IMR-90 (cell line): ENCODE measurements around the gene TEX28. TPM values are rescaled to one million over a fixed set of nuclear protein-coding genes. Genes with fewer than 3 reads are reported as not detected.
A peak's percentile ranks its signal among the peaks of the same experiment; 100 is the strongest.

ENCODE experiments used
- ATAC-seq: fragments of 200-7000 bp; cut with Tn5 transposase; 2 replicates; pipeline ENCODE4 v1.9.1; 2020; ENCODE audit warnings: low read depth, mild to moderate bottlenecking, moderate library complexity
- BruUV-seq: library from RNA; stranded (reverse); fragments of 400-500 nt; replicated peaks from 2 replicates; lab custom pipeline; 2021; lab: Mats Ljungman, UMichigan
- CTCF ChIA-PET: fragments of 300-600 bp; formaldehyde crosslinking; extraction: SDS; loops from one replicate; lab custom pipeline; 2021; ENCODE audit warnings: antibody characterized with exemption; lab: Yijun Ruan, JAX
- POLR2A ChIA-PET: fragments of 300-600 bp; sonication (Branson Sonifier 250); formaldehyde crosslinking; loops from one replicate; lab custom pipeline; 2022; ENCODE audit warnings: antibody characterized with exemption; ENCODE audit not compliant: unreplicated experiment; lab: Charles Lee
- DNase-seq: peaks from one replicate; pipeline ENCODE4 v3.0.0; 2013
- H2AFZ ChIP-seq: replicated peaks from 2 replicates; pipeline ENCODE3; 2013; ENCODE audit warnings: low read length, mild to moderate bottlenecking; ENCODE audit not compliant: poor library complexity
- H2AK5ac ChIP-seq: 2 replicates; pipeline ENCODE4 v1.6.1; 2013; ENCODE audit warnings: low read depth, low read length, inconsistent platforms
- H2AK9ac ChIP-seq: replicated peaks from 2 replicates; pipeline ENCODE3; 2013; ENCODE audit warnings: mild to moderate bottlenecking, low read depth, low read length, moderate library complexity; ENCODE audit not compliant: poor library complexity
- H2BK120ac ChIP-seq: 2 replicates; pipeline ENCODE4 v1.6.1; 2013; ENCODE audit warnings: low read depth, low read length, inconsistent platforms
- H2BK15ac ChIP-seq: 3 replicates; pipeline ENCODE4 v1.6.1; 2013; ENCODE audit warnings: low read depth, low read length, inconsistent platforms
- H2BK20ac ChIP-seq: 2 replicates; pipeline ENCODE4 v1.6.1; 2013; ENCODE audit warnings: low read depth, mild to moderate bottlenecking, inconsistent platforms, low read length, moderate library complexity
- H2BK5ac ChIP-seq: 2 replicates; pipeline ENCODE4 v1.6.1; 2013; ENCODE audit warnings: mild to moderate bottlenecking, low read depth, low read length, inconsistent platforms; ENCODE audit not compliant: poor library complexity, severe bottlenecking
- H3K14ac ChIP-seq: replicated peaks from 2 replicates; pipeline ENCODE4 v1.6.1; 2013; ENCODE audit warnings: low read depth, low read length, inconsistent platforms
- H3K18ac ChIP-seq: 2 replicates; pipeline ENCODE4 v1.6.1; 2013; ENCODE audit warnings: low read depth, low read length, control low read depth
- H3K23ac ChIP-seq: 2 replicates; pipeline ENCODE4 v1.6.1; 2013; ENCODE audit warnings: low read depth, low read length, inconsistent platforms
- H3K27ac ChIP-seq: 2 replicates; pipeline ENCODE4 v1.5.1; 2013; ENCODE audit warnings: mild to moderate bottlenecking, control low read depth, low read length; ENCODE audit not compliant: insufficient read depth
- H3K27me3 ChIP-seq: 2 replicates; pipeline ENCODE4 v1.6.1; 2013; ENCODE audit warnings: low read length; ENCODE audit not compliant: control insufficient read depth, insufficient read depth
- H3K36me3 ChIP-seq: 2 replicates; pipeline ENCODE4 v1.6.1; 2013; ENCODE audit warnings: low read length, mixed read lengths; ENCODE audit not compliant: control insufficient read depth, insufficient read depth
- H3K4ac ChIP-seq: 2 replicates; pipeline ENCODE4 v1.6.1; 2013; ENCODE audit warnings: low read depth, low read length, inconsistent platforms
- H3K4me1 ChIP-seq: 2 replicates; pipeline ENCODE4 v1.6.1; 2013; ENCODE audit warnings: low read length, mixed read lengths; ENCODE audit not compliant: control insufficient read depth, insufficient read depth
- H3K4me2 ChIP-seq: 2 replicates; pipeline ENCODE4 v1.6.1; 2013; ENCODE audit warnings: low read depth, mild to moderate bottlenecking, control low read depth, low read length, moderate library complexity
- H3K4me3 ChIP-seq: 2 replicates; pipeline ENCODE4 v1.5.1; 2013; ENCODE audit warnings: low read depth, mild to moderate bottlenecking, control low read depth, low read length, moderate library complexity; ENCODE audit not compliant: insufficient read depth
- H3K56ac ChIP-seq: 2 replicates; pipeline ENCODE4 v1.6.1; 2013; ENCODE audit warnings: low read length, inconsistent platforms; ENCODE audit not compliant: insufficient read depth; ENCODE audit errors: extremely low read depth
- H3K79me1 ChIP-seq, 2 experiments: 2 replicates each; pipeline ENCODE4 v1.6.1; 2013; ENCODE audit warnings: low read length in 2 of 2, inconsistent platforms in 1 of 2, low read depth in 1 of 2
- H3K9ac ChIP-seq: 2 replicates; pipeline ENCODE4 v1.6.1; 2013; ENCODE audit warnings: low read depth, low read length, control low read depth
- H3K9me1 ChIP-seq: 2 replicates; pipeline ENCODE4 v1.6.1; 2013; ENCODE audit warnings: low read length, inconsistent platforms; ENCODE audit not compliant: insufficient read depth
- H3K9me3 ChIP-seq: 2 replicates; pipeline ENCODE4 v1.6.1; 2013; ENCODE audit warnings: low read length; ENCODE audit not compliant: control insufficient read depth, insufficient read depth
- H4K20me1 ChIP-seq: 2 replicates; pipeline ENCODE4 v1.6.1; 2013; ENCODE audit warnings: low read length, inconsistent platforms; ENCODE audit not compliant: insufficient read depth
- H4K5ac ChIP-seq: 2 replicates; pipeline ENCODE4 v1.6.1; 2013; ENCODE audit warnings: mild to moderate bottlenecking, low read depth, low read length, control low read depth
- H4K8ac ChIP-seq, 2 experiments: 2 replicates each; pipeline ENCODE4 v1.6.1; 2013; ENCODE audit warnings: low read depth in 2 of 2, low read length in 2 of 2, control low read depth in 1 of 2, inconsistent platforms in 1 of 2
- H4K91ac ChIP-seq: 2 replicates; pipeline ENCODE4 v1.6.1; 2013; ENCODE audit warnings: low read depth, low read length, inconsistent platforms; ENCODE audit not compliant: insufficient read depth
- CHD1 ChIP-seq: IDR thresholded peaks from 2 replicates; pipeline ENCODE4 v1.6.1; 2012; ENCODE audit warnings: low read depth, low read length, improper control_type of control experiment
- MAFK ChIP-seq: IDR thresholded peaks from 2 replicates; pipeline ENCODE4 v1.6.1; 2012; ENCODE audit warnings: low read depth, low read length, improper control_type of control experiment
- MXI1 ChIP-seq: IDR thresholded peaks from 2 replicates; pipeline ENCODE4 v1.6.1; 2012; ENCODE audit warnings: low read depth, mild to moderate bottlenecking, low read length, moderate library complexity, borderline replicate concordance
- POLR2A ChIP-seq: IDR thresholded peaks from 2 replicates; pipeline ENCODE4 v1.6.1; 2012; ENCODE audit warnings: mild to moderate bottlenecking, low read depth, low read length
- RAD21 ChIP-seq: IDR thresholded peaks from 2 replicates; pipeline ENCODE4 v1.6.1; 2012; ENCODE audit warnings: low read length, improper control_type of control experiment
- RFX5 ChIP-seq: IDR thresholded peaks from 2 replicates; pipeline ENCODE4 v1.8.0; 2012; ENCODE audit warnings: low read depth, mild to moderate bottlenecking, low read length, moderate library complexity
- SMC3 ChIP-seq: fragments of 150-350 bp; IDR thresholded peaks from 2 replicates; pipeline ENCODE4 v1.6.1; 2016; ENCODE audit warnings: low read depth, mild to moderate bottlenecking, antibody characterized with exemption, low read length, moderate library complexity
- WGBS, 2 experiments: methylation state at CpG; one replicate each; pipeline versions ENCODE4 v1.1.5 to v1.1.7; 2013; ENCODE audit warnings: missing lambda C conversion rate in 2 of 2; ENCODE audit not compliant: insufficient read length in 1 of 2; ENCODE audit errors: extremely low coverage in 2 of 2; 5-methylcytosine and 5-hydroxymethylcytosine counted together
- dilution Hi-C: fragments of 300-500 bp; cut with HindIII; formaldehyde crosslinking; loops from one replicate; pipeline ENCODE4 v1.14.3; 2018; ENCODE audit warnings: low sequenced_read_pairs; ENCODE audit not compliant: unreplicated experiment
- in situ Hi-C: fragments of 300-500 bp; cut with MboI; formaldehyde crosslinking; loops from 3 replicates; pipeline ENCODE4 v1.14.3; 2019; ENCODE audit warnings: low sequenced_read_pairs, inconsistent platforms, mixed read lengths
- intact Hi-C: fragments of 100-400 bp; cut with micrococcal nuclease; formaldehyde crosslinking; loops from 2 replicates; pipeline ENCODE4 v1.10.0; 2022
- polyA plus RNA-seq, 3 experiments: library from polyadenylated mRNA; depleted of rRNA; stranded (reverse); fragments of >200 nt; gene quantifications; 2 replicates each; pipeline ENCODE4 v1.2.3, GENCODE V29; 2012; ENCODE audit warnings: low replicate concordance in 1 of 3
- total RNA-seq: library from RNA; depleted of rRNA; stranded (reverse); fragments of >200 nt; gene quantifications from 2 replicates; pipeline ENCODE4 v1.2.3, GENCODE V29; 2012
- TF ChIP-seq, protein P1 (sequence below): conservative IDR thresholded peaks from 2 replicates; pipeline ENCODE4 v1.5.1; 2012; ENCODE audit warnings: mild to moderate bottlenecking, low read depth, low read length, improper control_type of control experiment

The TEX28 gene
- total and polyA plus RNA-seq, 2 of the 4 experiments (the other 2 are of a cell fraction) = not detected

DNA sequence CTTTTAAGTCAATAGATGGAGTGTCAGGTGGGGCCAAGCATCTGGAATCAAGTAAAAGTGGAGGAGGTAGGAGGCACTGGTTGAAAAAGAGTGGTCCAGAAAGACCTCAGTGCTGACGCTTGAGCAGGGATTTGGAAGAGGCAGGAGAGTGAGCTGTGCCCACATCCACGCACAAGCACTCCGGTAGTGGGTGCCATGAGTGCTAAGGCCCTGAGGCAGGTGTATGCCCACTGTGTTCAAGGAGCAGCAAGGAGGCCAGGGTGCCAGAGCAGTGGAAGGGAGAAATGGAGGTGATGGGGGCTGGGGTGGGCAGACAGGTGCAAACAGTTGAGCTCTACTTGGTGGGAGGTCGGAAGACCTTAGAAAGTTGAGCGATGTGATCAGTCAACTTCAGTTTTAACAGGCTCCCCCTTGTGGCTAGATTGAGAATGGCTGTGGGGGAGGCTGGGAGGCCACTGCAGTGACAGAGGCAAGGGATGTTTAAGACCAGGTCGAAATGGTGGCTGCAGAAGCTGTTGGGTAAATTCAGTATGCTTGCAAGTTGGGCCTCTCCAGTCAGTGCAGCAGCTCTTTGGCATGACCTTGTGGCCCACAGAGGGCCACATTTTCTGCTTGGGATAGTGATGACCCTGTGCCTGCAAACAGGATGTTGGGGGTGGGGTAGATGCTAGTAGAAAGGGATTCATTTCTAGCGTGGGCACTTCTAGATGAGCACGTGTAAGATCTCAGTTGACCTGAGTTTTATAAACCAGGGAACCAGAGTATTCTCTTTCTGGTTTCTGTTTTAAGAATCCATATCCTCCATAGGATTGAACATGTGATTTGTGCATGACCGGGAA lies 13.4 kb upstream of the TEX28 start:
- POLR2A ChIA-PET = no interaction called here
- H3K14ac ChIP-seq = no peak overlapping the region
- no peak overlapping the region for H2BK15ac ChIP-seq
- no peaks in the 10 kb centered on the region for H3K4me1 ChIP-seq
- BruUV-seq = no TSS peak
- no peaks in the 10 kb centered on the region for H3K9me3 ChIP-seq
- no peak overlapping the region for H2BK20ac ChIP-seq
- peak; percentile 53 for ATAC-seq
- no peak overlapping the region for H3K9ac ChIP-seq
- H3K56ac ChIP-seq = no peak overlapping the region
- H3K4ac ChIP-seq = no peak overlapping the region
- H3K79me1 ChIP-seq = no peaks in the 10 kb centered on the region
- peaks cover 4% of the 10 kb centered on the region; the same call in 1 of the 2 replicates for H3K27me3 ChIP-seq
- no peak overlapping the region for H2AFZ ChIP-seq
- no peak for TF ChIP-seq POLR2A
- no peak for TF ChIP-seq MXI1
- TF ChIP-seq CHD1 = no peak
- no peak for TF ChIP-seq RFX5
- TF ChIP-seq, protein P1, sequence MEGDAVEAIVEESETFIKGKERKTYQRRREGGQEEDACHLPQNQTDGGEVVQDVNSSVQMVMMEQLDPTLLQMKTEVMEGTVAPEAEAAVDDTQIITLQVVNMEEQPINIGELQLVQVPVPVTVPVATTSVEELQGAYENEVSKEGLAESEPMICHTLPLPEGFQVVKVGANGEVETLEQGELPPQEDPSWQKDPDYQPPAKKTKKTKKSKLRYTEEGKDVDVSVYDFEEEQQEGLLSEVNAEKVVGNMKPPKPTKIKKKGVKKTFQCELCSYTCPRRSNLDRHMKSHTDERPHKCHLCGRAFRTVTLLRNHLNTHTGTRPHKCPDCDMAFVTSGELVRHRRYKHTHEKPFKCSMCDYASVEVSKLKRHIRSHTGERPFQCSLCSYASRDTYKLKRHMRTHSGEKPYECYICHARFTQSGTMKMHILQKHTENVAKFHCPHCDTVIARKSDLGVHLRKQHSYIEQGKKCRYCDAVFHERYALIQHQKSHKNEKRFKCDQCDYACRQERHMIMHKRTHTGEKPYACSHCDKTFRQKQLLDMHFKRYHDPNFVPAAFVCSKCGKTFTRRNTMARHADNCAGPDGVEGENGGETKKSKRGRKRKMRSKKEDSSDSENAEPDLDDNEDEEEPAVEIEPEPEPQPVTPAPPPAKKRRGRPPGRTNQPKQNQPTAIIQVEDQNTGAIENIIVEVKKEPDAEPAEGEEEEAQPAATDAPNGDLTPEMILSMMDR = peak; percentile 51
- peak; percentile 38 for TF ChIP-seq SMC3
- TF ChIP-seq MAFK = no peak
- no peak for TF ChIP-seq RAD21
- no peaks in the 10 kb centered on the region for H4K20me1 ChIP-seq
- peak; percentile 10 for DNase-seq
- intact Hi-C loops (no loop called here), in situ Hi-C loops (no loop called here), dilution Hi-C loops (no loop called here)
- no peak overlapping the region for H3K27ac ChIP-seq
- no peak overlapping the region for H3K18ac ChIP-seq
- H3K4me3 ChIP-seq = no peak overlapping the region
- 71% methylated on average over 3 of the region's 9 CpGs; no CpG with 5 or more reads in 1 of the 2 experiments for whole genome bisulfite sequencing, 2 experiments
- no peak overlapping the region for H3K4me2 ChIP-seq
- CTCF ChIA-PET = interaction anchor here (0.6 kb wide), 1 partner anchor 306 kb away, joined by 4 read pairs; no protein-coding TSS in a partner anchor
- H3K9me1 ChIP-seq = no peaks in the 10 kb centered on the region; the same call in 1 of the 2 replicates
- no peak overlapping the region for H2AK5ac ChIP-seq
- H4K5ac ChIP-seq = no peak overlapping the region
- no peak overlapping the region for H4K8ac ChIP-seq
- no peak overlapping the region for H3K23ac ChIP-seq
- no peak overlapping the region for H4K91ac ChIP-seq
- H2AK9ac ChIP-seq = peak overlapping the region; percentile 35
- H2BK120ac ChIP-seq = no peak overlapping the region
- H3K36me3 ChIP-seq = no peaks in the 10 kb centered on the region
- no peak overlapping the region for H2BK5ac ChIP-seq
